ENCODE results near the gene GORASP1.
"Not testable (repeated sequence)": the region's sequence is repeated elsewhere in the genome, so short reads cannot be mapped to it uniquely, and the experiment has no call there.

GORASP1 gene

DNA sequence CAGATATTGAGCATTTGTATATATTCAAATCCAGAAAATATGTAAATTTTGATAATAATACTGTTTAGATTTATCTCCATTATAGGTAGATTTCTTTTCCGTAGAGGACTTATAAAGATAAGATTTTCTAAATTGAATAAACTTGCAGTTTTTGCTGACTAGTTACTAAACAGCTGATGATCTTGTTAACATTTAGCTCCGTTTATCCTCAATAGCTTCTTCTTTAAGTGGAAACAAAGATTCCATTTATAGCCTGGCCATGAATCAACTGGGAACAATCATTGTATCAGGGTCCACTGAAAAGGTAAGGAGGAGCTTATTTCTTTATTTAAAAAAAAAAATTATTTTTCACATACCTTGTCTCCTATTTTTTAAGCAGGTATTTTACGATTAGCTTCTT is 38.9 kb downstream of the GORASP1 start:
- H3K9me3 ChIP-seq (ENCODE audit: control insufficient read depth in 1 of 2, low read length in 2 of 2) = no peaks in the 10 kb centered on the region
- no peak overlapping the region for H3K27ac ChIP-seq (ENCODE audit: low read depth, low read length)
- no peak overlapping the region for H3K9ac ChIP-seq (ENCODE audit: low read depth in 1 of 2, low read length in 2 of 2)
- H3K4me1 ChIP-seq (ENCODE audit: control insufficient read depth in 1 of 2, insufficient read depth in 2 of 2, low read length in 2 of 2) = no peaks in the 10 kb centered on the region
- peaks cover 26 to 56% of the 10 kb centered on the region in 2 donors for H3K36me3 ChIP-seq (ENCODE audit: control insufficient read depth in 1 of 2, insufficient read depth in 2 of 2, low read length in 2 of 2)
- no peaks in the 10 kb centered on the region for H3K27me3 ChIP-seq (ENCODE audit: control insufficient read depth in 1 of 2, insufficient read depth in 2 of 2, low read length in 2 of 2)
- no peak overlapping the region for H3K4me3 ChIP-seq (ENCODE audit: low read depth in 1 of 2, low read length in 2 of 2)

DNA sequence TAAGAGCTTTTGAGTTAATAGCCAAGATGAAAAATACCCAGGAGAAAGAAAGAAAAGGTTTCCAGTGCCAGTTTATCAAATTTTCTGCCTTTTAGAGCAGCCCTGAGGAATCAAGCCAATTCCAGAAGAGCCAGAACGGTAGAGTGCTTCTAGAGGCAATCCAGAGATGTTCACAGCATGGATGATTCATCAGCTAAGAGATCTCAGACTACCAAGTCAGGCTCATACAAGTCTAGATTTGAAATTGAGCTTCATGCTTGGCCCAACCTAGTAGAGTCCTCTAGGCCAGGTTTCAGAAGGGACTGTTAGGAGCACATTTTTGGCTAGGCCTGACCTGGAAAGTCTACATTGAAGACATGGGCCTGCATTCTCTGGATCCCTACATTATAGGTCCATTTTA is 40.1 kb downstream of the GORASP1 start:
- Histone ChIP-seq H3K9ac (ENCODE audit: low read depth in 1 of 2, low read length in 2 of 2) (no peak overlapping the region), H3K36me3 (ENCODE audit: control insufficient read depth in 1 of 2, insufficient read depth in 2 of 2, low read length in 2 of 2) (peaks cover 21 to 49% of the 10 kb centered on the region in 2 donors), H3K27me3 (ENCODE audit: control insufficient read depth in 1 of 2, insufficient read depth in 2 of 2, low read length in 2 of 2) (no peaks in the 10 kb centered on the region), H3K9me3 (ENCODE audit: control insufficient read depth in 1 of 2, low read length in 2 of 2) (no peaks in the 10 kb centered on the region), H3K4me1 (ENCODE audit: control insufficient read depth in 1 of 2, insufficient read depth in 2 of 2, low read length in 2 of 2) (peaks cover 0 to 5% of the 10 kb centered on the region in 2 donors), H3K4me3 (ENCODE audit: low read depth in 1 of 2, low read length in 2 of 2) (no peak overlapping the region), H3K27ac (ENCODE audit: low read depth, low read length) (no peak overlapping the region)

DNA sequence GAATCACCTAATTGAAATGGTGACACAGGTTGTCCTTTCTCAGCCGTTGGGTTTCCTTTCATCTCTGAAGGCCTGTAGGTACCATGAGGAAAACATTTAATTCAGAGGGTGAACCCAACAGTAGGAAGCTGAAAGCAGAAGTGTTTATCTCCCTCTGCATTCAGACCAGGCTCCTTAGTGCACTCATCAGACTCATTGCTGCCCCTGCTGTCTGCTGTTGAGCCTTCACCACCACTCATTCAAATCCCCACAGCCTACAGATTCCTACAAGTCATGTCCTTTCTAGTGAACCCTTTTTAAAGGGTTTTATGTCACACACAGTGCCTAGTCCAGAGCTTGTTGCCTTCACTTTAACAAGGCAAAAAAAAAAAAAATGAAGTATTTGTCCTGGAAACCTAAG is 42.2 kb downstream of the GORASP1 start:
- peaks cover 0 to 5% of the 10 kb centered on the region in 2 donors for H3K4me1 ChIP-seq (ENCODE audit: control insufficient read depth in 1 of 2, insufficient read depth in 2 of 2, low read length in 2 of 2)
- H3K27me3 ChIP-seq (ENCODE audit: control insufficient read depth in 1 of 2, insufficient read depth in 2 of 2, low read length in 2 of 2) = no peaks in the 10 kb centered on the region
- H3K27ac ChIP-seq (ENCODE audit: low read depth, low read length) = no peak overlapping the region
- H3K36me3 ChIP-seq (ENCODE audit: control insufficient read depth in 1 of 2, insufficient read depth in 2 of 2, low read length in 2 of 2) = peaks cover 15 to 40% of the 10 kb centered on the region in 2 donors
- no peaks in the 10 kb centered on the region for H3K9me3 ChIP-seq (ENCODE audit: control insufficient read depth in 1 of 2, low read length in 2 of 2)
- H3K9ac ChIP-seq (ENCODE audit: low read depth in 1 of 2, low read length in 2 of 2) = no peak overlapping the region
- no peak overlapping the region for H3K4me3 ChIP-seq (ENCODE audit: low read depth in 1 of 2, low read length in 2 of 2)

DNA sequence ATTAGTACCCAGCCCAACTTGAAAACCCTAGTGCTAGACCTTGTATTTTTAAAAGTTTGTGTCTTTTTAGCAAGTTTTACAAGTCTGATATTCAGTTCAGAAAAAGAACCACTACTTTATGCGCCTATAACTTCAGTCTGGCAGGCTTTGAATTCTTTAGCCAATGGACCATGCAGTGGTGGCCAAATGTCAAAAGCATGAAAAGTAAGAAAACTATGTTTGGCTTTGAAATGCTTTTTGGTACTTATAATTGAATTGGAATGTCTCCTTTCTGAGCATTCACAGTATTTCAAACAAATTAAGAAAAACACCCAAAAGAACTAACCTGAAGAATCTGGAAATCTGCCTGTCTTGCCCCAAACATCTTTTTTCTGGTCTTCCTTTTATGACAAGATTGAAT is 42.8 kb downstream of the GORASP1 start:
- Histone ChIP-seq H3K4me3 (ENCODE audit: low read depth in 1 of 2, low read length in 2 of 2) (no peak overlapping the region), H3K9ac (ENCODE audit: low read depth in 1 of 2, low read length in 2 of 2) (no peak overlapping the region), H3K4me1 (ENCODE audit: control insufficient read depth in 1 of 2, insufficient read depth in 2 of 2, low read length in 2 of 2) (peaks cover 0 to 5% of the 10 kb centered on the region in 2 donors), H3K36me3 (ENCODE audit: control insufficient read depth in 1 of 2, insufficient read depth in 2 of 2, low read length in 2 of 2) (peaks cover 11 to 35% of the 10 kb centered on the region in 2 donors), H3K9me3 (ENCODE audit: control insufficient read depth in 1 of 2, low read length in 2 of 2) (no peaks in the 10 kb centered on the region), H3K27ac (ENCODE audit: low read depth, low read length) (no peak overlapping the region), H3K27me3 (ENCODE audit: control insufficient read depth in 1 of 2, insufficient read depth in 2 of 2, low read length in 2 of 2) (no peaks in the 10 kb centered on the region)

DNA sequence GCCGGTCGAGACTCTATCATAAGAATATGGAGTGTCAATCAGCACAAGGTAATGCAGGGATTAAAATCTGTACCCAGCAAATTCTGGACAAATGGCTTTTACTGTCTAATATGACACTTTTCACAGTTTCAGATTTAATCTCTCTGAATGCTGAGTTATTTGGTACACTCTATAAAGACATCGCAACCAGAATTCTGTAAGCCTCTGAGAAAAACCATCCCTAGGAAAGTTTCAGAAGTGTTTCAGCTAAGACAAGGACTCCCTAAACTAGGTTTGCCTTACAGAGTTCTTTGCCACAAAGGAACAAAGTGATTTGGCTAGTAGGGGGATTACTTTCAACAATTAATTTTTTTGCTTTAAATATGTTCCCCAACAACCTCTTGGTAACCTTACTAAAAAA is 44.3 kb downstream of the GORASP1 start:
- H3K27me3 ChIP-seq (ENCODE audit: control insufficient read depth in 1 of 2, insufficient read depth in 2 of 2, low read length in 2 of 2) = no peaks in the 10 kb centered on the region
- no peak overlapping the region for H3K4me3 ChIP-seq (ENCODE audit: low read depth in 1 of 2, low read length in 2 of 2)
- H3K27ac ChIP-seq (ENCODE audit: low read depth, low read length) = no peak overlapping the region
- peaks cover 0 to 5% of the 10 kb centered on the region in 2 donors for H3K4me1 ChIP-seq (ENCODE audit: control insufficient read depth in 1 of 2, insufficient read depth in 2 of 2, low read length in 2 of 2)
- H3K9ac ChIP-seq (ENCODE audit: low read depth in 1 of 2, low read length in 2 of 2) = no peak overlapping the region
- no peaks in the 10 kb centered on the region for H3K9me3 ChIP-seq (ENCODE audit: control insufficient read depth in 1 of 2, low read length in 2 of 2)
- peaks cover 11 to 20% of the 10 kb centered on the region in 2 donors for H3K36me3 ChIP-seq (ENCODE audit: control insufficient read depth in 1 of 2, insufficient read depth in 2 of 2, low read length in 2 of 2)

DNA sequence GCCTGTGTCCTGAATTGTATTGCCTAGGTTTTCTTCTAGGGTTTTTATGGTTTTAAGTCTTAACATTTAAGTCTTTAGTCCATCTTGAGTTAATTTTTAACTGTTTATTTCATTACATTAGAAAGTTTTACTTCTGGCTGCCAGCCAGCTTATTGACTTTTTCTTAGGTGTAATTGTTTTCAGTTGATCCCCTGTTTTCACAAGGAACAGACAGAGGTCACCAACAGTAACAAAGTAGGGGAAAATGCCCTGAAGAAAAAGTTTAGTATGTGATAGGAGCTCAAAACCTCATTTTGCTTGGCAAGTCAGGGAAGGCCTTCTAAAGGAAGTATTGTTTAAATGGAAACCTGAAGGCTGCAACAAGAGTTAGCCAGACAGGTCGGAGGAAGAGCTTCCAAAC is 45.2 kb downstream of the GORASP1 start:
- no peak overlapping the region for H3K4me3 ChIP-seq (ENCODE audit: low read depth in 1 of 2, low read length in 2 of 2)
- peaks cover 5 to 13% of the 10 kb centered on the region in 2 donors for H3K36me3 ChIP-seq (ENCODE audit: control insufficient read depth in 1 of 2, insufficient read depth in 2 of 2, low read length in 2 of 2)
- H3K27ac ChIP-seq (ENCODE audit: low read depth, low read length) = no peak overlapping the region
- no peaks in the 10 kb centered on the region for H3K9me3 ChIP-seq (ENCODE audit: control insufficient read depth in 1 of 2, low read length in 2 of 2)
- H3K4me1 ChIP-seq (ENCODE audit: control insufficient read depth in 1 of 2, insufficient read depth in 2 of 2, low read length in 2 of 2) = peaks cover 0 to 5% of the 10 kb centered on the region in 2 donors
- no peak overlapping the region for H3K9ac ChIP-seq (ENCODE audit: low read depth in 1 of 2, low read length in 2 of 2)
- H3K27me3 ChIP-seq (ENCODE audit: control insufficient read depth in 1 of 2, insufficient read depth in 2 of 2, low read length in 2 of 2) = no peaks in the 10 kb centered on the region

DNA sequence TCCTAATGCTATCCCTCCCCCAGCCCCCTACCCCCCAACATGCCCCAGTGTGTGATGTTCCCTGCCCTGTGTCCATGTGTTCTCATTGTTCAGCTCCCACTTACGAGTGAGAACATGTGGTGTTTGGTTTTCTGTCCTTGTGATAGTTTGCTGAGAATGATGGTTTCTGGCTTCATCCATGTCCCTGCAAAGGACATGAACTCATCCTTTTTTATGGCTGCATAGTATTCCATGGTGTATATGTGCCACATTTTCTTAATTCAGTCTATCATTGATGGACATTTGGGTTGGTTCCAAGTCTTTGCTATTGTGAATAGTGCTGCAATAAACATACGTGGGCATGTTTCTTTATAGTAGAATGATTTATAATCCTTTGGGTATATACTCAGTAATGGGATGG is 46.2 kb downstream of the GORASP1 start:
- H3K27ac ChIP-seq (ENCODE audit: low read depth, low read length); H3K36me3 ChIP-seq (ENCODE audit: control insufficient read depth in 1 of 2, insufficient read depth in 2 of 2, low read length in 2 of 2); H3K4me1 ChIP-seq (ENCODE audit: control insufficient read depth in 1 of 2, insufficient read depth in 2 of 2, low read length in 2 of 2); H3K9me3 ChIP-seq (ENCODE audit: control insufficient read depth in 1 of 2, low read length in 2 of 2); H3K27me3 ChIP-seq (ENCODE audit: control insufficient read depth in 1 of 2, insufficient read depth in 2 of 2, low read length in 2 of 2); H3K9ac ChIP-seq (ENCODE audit: low read depth in 1 of 2, low read length in 2 of 2); H3K4me3 ChIP-seq (ENCODE audit: low read depth in 1 of 2, low read length in 2 of 2): not testable (repeated sequence)

DNA sequence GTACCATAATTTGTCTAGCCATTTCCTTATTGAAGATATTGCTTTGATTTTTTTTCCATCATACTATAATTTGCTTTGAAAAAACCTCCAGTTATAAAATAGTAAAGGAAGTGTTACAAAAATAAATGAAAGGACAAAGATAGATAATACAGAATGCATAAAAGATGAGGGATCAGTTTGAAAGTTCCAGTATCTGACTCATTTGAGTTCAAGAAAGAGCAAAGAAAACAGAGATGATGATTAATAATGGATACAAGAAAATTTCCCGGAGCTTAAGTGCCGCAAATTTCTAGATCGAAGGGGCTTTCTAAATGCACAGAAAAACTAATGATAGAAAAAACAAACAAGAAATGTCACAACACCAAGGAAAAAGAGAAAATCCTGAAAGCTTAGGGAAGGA is 51.3 kb downstream of the GORASP1 start:
- H3K9ac ChIP-seq (ENCODE audit: low read depth in 1 of 2, low read length in 2 of 2) = no peak overlapping the region
- peaks cover 12 to 14% of the 10 kb centered on the region in 2 donors for H3K4me1 ChIP-seq (ENCODE audit: control insufficient read depth in 1 of 2, insufficient read depth in 2 of 2, low read length in 2 of 2)
- no peaks in the 10 kb centered on the region for H3K27me3 ChIP-seq (ENCODE audit: control insufficient read depth in 1 of 2, insufficient read depth in 2 of 2, low read length in 2 of 2)
- no peak overlapping the region for H3K27ac ChIP-seq (ENCODE audit: low read depth, low read length)
- no peaks in the 10 kb centered on the region for H3K9me3 ChIP-seq (ENCODE audit: control insufficient read depth in 1 of 2, low read length in 2 of 2)
- no peak overlapping the region for H3K4me3 ChIP-seq (ENCODE audit: low read depth in 1 of 2, low read length in 2 of 2)
- H3K36me3 ChIP-seq (ENCODE audit: control insufficient read depth in 1 of 2, insufficient read depth in 2 of 2, low read length in 2 of 2) = no peaks in the 10 kb centered on the region

DNA sequence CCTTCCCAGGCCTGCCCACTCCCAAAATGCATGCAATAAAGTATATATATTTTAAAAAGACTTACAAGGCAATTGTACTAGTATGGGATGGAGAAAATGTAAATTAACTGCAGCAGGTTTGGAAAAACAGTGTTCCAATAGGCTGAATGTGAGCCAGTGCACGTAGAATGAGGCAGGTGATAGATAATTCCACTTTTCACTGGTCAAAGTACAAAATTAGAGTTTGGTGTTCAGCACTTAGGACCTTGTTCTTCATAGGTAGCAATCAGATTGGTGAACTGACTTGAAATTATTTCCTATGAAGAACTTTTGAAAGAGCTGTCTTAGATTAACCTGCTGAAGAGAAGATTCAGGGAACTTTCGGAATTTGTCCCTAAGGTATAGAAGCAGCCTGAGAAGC is 53.7 kb downstream of the GORASP1 start:
- H3K4me3 ChIP-seq (ENCODE audit: low read depth in 1 of 2, low read length in 2 of 2) = peak overlapping the region in 1 of 2 donors; percentile 55

DNA sequence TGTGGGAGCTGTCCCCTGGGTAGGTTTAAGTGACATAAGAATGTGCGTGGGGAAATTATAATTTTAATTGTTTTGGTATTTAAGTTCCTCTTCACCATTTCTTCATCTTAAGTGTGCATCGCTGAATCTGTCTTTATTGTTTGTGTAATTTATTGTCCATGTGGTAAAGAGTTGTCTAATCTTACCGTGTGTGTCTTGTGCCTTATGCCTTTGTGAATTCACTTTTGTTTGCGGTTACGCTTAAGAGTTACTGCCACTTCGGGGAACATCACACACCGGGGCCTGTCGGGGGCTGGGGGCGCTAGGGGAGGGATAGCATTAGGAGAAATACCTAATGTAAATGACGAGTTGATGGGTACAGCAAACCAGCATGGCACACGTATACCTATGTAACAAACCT is 54.8 kb downstream of the GORASP1 start:
- H3K9me3 ChIP-seq (ENCODE audit: control insufficient read depth in 1 of 2, low read length in 2 of 2) = no peaks in the 10 kb centered on the region
- no peaks in the 10 kb centered on the region for H3K27me3 ChIP-seq (ENCODE audit: control insufficient read depth in 1 of 2, insufficient read depth in 2 of 2, low read length in 2 of 2)
- H3K27ac ChIP-seq (ENCODE audit: low read depth, low read length) = peak overlapping the region; percentile 84
- H3K4me3 ChIP-seq (ENCODE audit: low read depth in 1 of 2, low read length in 2 of 2) = peak overlapping the region; percentile 93 to 94
- H3K9ac ChIP-seq (ENCODE audit: low read depth in 1 of 2, low read length in 2 of 2) = peak overlapping the region; percentile 85 to 92
- peaks cover 14 to 22% of the 10 kb centered on the region in 2 donors for H3K4me1 ChIP-seq (ENCODE audit: control insufficient read depth in 1 of 2, insufficient read depth in 2 of 2, low read length in 2 of 2)
- no peaks in the 10 kb centered on the region for H3K36me3 ChIP-seq (ENCODE audit: control insufficient read depth in 1 of 2, insufficient read depth in 2 of 2, low read length in 2 of 2)

More for the DNA sequence above, 53.7 kb downstream of the GORASP1 start:
- Histone ChIP-seq H3K4me1 (ENCODE audit: control insufficient read depth in 1 of 2, insufficient read depth in 2 of 2, low read length in 2 of 2) (peaks cover 14 to 22% of the 10 kb centered on the region in 2 donors), H3K27me3 (ENCODE audit: control insufficient read depth in 1 of 2, insufficient read depth in 2 of 2, low read length in 2 of 2) (no peaks in the 10 kb centered on the region), H3K9ac (ENCODE audit: low read depth in 1 of 2, low read length in 2 of 2) (no peak overlapping the region), H3K9me3 (ENCODE audit: control insufficient read depth in 1 of 2, low read length in 2 of 2) (no peaks in the 10 kb centered on the region), H3K36me3 (ENCODE audit: control insufficient read depth in 1 of 2, insufficient read depth in 2 of 2, low read length in 2 of 2) (no peaks in the 10 kb centered on the region), H3K27ac (ENCODE audit: low read depth, low read length) (no peak overlapping the region)

Measured in duodenal mucosa (tissue), 2 donors.